Right lobe of liver (tissue), 6 donors: ENCODE data around the gene GAREM1. TPM values are rescaled to one million over a fixed set of nuclear protein-coding genes. Genes with fewer than 3 reads are reported as not detected.
A peak's percentile ranks its signal among the peaks of the same experiment; 100 is the strongest.

ENCODE experiments used
- ATAC-seq, 4 donors: fragments of 200-7000 bp; cut with Tn5 transposase; one replicate each; pipeline ENCODE4 v1.9.1; 2020; ENCODE audit warnings: mild to moderate bottlenecking in 4 of 4, moderate library complexity in 4 of 4
- DNase-seq, 3 donors: peaks; one replicate each; pipeline ENCODE4 v3.0.0-alpha.2; 2020
- H3K27ac ChIP-seq, 3 donors: fragments of 200-600 bp; one replicate each; pipeline ENCODE4 v1.8.0; 2022
- H3K27me3 ChIP-seq, 2 donors: fragments of 200-600 bp; one replicate each; pipeline ENCODE4 v1.8.0; 2022
- H3K36me3 ChIP-seq, 4 donors: fragments of 200-600 bp; sonication (generic) in 1 of 4; one replicate each; pipeline versions ENCODE4 v1.5.1 to v1.8.0; 2017 to 2022; ENCODE audit warnings: control low read depth in 1 of 4
- H3K4me1 ChIP-seq, 4 donors: fragments of 200-600 bp; sonication (generic) in 1 of 4; one replicate each; pipeline versions ENCODE4 v1.5.1 to v1.8.0; 2017 to 2022; ENCODE audit warnings: control low read depth in 1 of 4
- H3K4me3 ChIP-seq, 3 donors: fragments of 200-600 bp; one replicate each; pipeline ENCODE4 v1.8.0; 2022
- H3K9me3 ChIP-seq, 4 donors: fragments of 200-600 bp; sonication (generic) in 1 of 4; one replicate each; pipeline versions ENCODE4 v1.5.1 to v1.8.0; 2017 to 2022; ENCODE audit warnings: control low read depth in 1 of 4
- POLR2A ChIP-seq: fragments of 450-650 bp; IDR thresholded peaks from one replicate; pipeline ENCODE4 v1.6.1; 2017; ENCODE audit warnings: antibody characterized with exemption, mild to moderate bottlenecking
- WGBS: methylation state at CpG from one replicate; pipeline ENCODE4 v1.1.6; 2018; ENCODE audit warnings: low coverage, low lambda C conversion rate; ENCODE audit not compliant: insufficient coverage; ENCODE audit errors: missing lambda C conversion rate; 5-methylcytosine and 5-hydroxymethylcytosine counted together
- intact Hi-C, 2 donors: fragments of 100-400 bp; cut with DNase I; formaldehyde crosslinking; loops; one replicate each; pipeline versions ENCODE4 v1.11.2 to v1.14.1; 2022
- total RNA-seq, 6 experiments: library from RNA; depleted of rRNA in 2 of 6; stranded (reverse); fragments of >200 nt in 2 of 6; fragmentation: NEBNext Ultra II Directional in 3 of 6; extraction: Animal tissue kit (Norgen Biotek cat#: 25700) in 3 of 6; gene quantifications; one replicate each; pipeline versions ENCODE4 v1.1.0 to v1.2.4, GENCODE V29; 2016 to 2023
- TF ChIP-seq, protein P1 (sequence below), 4 donors: fragments of 200-600 bp in 3 of 4; fragments of 450-650 bp in 1 of 4; IDR thresholded peaks; one replicate each; pipeline versions ENCODE4 v1.5.1 to v1.8.0; 2016 to 2022; ENCODE audit warnings: antibody characterized with exemption in 4 of 4, mild to moderate bottlenecking in 2 of 4
- donor health status: DM: no; HTN: yes; CAD: no.
- donor health status: DM: no; HTN: no; CAD: no.
- donor health status: DM: no; HTN: no; CAD: no.
- donor health status: DM: no; HTN: yes; CAD: no.
- donor health status: DM: no; HTN: yes; CAD: no.

The GAREM1 gene
- total RNA-seq, 6 experiments from 2014 or later: 5.5 to 11.3 (median 6.6) TPM

DNA sequence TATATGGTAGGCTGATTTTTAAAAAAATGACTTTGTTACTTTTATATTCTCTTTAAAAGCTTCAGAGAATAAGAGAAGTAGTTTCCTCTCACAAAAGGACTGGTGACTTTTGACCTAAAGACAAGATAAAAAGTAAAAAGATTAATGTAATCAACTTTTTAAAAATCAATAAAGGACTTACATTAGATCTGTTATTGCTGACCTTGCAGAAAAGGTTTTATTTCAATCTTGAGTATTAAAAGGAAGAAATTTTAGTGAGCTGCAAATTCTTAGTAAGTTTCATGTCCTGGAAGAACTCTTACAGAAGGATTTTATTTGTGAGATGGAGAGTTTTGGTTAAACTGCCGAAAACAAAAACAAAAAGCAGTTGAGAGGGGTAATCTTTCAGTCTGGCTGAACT is 2.2 kb upstream of the GAREM1 start:
- 0% methylated on average over 1 of the region's 1 CpG for WGBS
- ATAC-seq (no peak), DNase-seq (no peak)
- Histone ChIP-seq H3K36me3 (no peaks in the 10 kb centered on the region), H3K27me3 (no peaks in the 10 kb centered on the region), H3K4me1 (peaks cover 0 to 4% (median 0%) of the 10 kb centered on the region in 4 donors), H3K9me3 (no peaks in the 10 kb centered on the region), H3K4me3 (no peak overlapping the region), H3K27ac (no peak overlapping the region)
- intact Hi-C loops: loop anchor here in 1 of 2 donors (10.0 kb wide), 1 partner anchor 198 kb away; no protein-coding TSS in a partner anchor
- no peak for TF ChIP-seq POLR2A
- TF ChIP-seq, protein P1, sequence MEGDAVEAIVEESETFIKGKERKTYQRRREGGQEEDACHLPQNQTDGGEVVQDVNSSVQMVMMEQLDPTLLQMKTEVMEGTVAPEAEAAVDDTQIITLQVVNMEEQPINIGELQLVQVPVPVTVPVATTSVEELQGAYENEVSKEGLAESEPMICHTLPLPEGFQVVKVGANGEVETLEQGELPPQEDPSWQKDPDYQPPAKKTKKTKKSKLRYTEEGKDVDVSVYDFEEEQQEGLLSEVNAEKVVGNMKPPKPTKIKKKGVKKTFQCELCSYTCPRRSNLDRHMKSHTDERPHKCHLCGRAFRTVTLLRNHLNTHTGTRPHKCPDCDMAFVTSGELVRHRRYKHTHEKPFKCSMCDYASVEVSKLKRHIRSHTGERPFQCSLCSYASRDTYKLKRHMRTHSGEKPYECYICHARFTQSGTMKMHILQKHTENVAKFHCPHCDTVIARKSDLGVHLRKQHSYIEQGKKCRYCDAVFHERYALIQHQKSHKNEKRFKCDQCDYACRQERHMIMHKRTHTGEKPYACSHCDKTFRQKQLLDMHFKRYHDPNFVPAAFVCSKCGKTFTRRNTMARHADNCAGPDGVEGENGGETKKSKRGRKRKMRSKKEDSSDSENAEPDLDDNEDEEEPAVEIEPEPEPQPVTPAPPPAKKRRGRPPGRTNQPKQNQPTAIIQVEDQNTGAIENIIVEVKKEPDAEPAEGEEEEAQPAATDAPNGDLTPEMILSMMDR (IDR thresholded peaks at IDR 0.05): no peak

DNA sequence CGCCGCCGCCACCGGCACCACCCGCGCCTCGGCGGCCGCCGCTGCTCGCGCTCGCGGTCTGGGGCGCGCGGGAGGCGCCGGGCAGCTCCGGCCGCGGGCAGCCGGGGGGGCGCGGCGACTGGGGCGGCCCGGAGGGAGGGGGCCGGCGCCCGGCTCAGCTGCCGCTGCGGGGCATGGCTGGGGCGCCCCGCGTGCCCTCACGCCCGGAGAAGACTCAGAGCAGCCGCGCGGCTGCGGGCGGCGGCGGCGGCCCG is 295 bp downstream of the GAREM1 start:
- DNase-seq: no peak

DNA sequence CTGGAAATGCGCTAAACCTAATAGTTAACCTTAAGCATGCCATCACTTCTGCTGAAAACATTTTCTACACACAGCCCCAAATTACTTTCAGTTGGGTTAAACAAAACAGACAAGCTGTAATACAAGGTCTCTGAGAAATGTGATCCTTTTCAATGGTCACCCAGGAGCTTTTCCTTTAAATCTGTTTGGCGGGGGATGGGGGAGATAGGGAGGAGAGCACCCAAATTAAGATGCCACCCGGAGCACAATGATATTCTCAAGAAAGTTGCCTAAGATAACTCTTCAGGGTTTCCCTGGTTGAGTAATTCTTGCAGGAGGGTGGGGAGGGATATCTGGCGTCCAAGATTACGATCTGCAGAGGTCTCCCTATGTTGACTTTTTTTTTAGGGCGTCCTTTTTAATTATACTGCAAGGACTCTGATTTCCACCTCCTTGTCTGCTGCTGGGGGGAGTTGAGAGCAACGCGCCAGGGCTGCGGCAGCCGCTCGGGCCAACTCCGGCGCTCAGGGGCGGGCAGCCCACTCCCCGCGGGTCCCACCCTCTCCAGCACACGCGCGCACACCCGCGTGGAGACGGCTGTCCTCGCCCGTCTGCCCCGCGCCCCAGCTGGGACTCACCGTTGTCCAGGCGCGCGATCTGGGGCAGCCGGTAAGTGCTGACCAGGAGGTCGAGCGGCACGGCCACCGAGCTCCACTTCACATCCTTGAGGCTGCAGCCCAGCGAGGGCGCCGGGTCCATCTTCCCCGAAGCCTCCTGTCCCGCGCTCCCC is 807 bp downstream of the GAREM1 start:
- H3K4me1 ChIP-seq: peaks cover 0 to 18% (median 6%) of the 10 kb centered on the region in 4 donors
- DNase-seq: peak; percentile 42 to 70 (median 57)
- H3K27me3 ChIP-seq: no peaks in the 10 kb centered on the region
- H3K9me3 ChIP-seq: no peaks in the 10 kb centered on the region
- H3K4me3 ChIP-seq: peak overlapping the region; percentile 69 to 73 (median 73)
- H3K36me3 ChIP-seq: no peaks in the 10 kb centered on the region
- intact Hi-C loops: loop anchor here in 1 of 2 donors (10.0 kb wide), 1 partner anchor 195 kb away; no protein-coding TSS in a partner anchor
- no peak for TF ChIP-seq POLR2A
- TF ChIP-seq, protein P1 (IDR thresholded peaks at IDR 0.05): no peak
- ATAC-seq: peak; percentile 1 to 12 (median 6)
- WGBS: 0% methylated on average over 11 of the region's 41 CpGs
- peak overlapping the region in 2 of 3 donors; percentile 81 to 89 for H3K27ac ChIP-seq

More for the DNA sequence above, 295 bp downstream of the GAREM1 start:
- peak overlapping the region in 2 of 3 donors; percentile 81 to 89 for H3K27ac ChIP-seq
- H3K36me3 ChIP-seq: no peaks in the 10 kb centered on the region
- TF ChIP-seq, protein P1 (IDR thresholded peaks at IDR 0.05): no peak
- H3K9me3 ChIP-seq: no peaks in the 10 kb centered on the region
- no CpG with 5 or more reads among the region's 47 CpGs for WGBS
- no peaks in the 10 kb centered on the region for H3K27me3 ChIP-seq
- no peak for ATAC-seq
- peaks cover 0 to 13% (median 4%) of the 10 kb centered on the region in 4 donors for H3K4me1 ChIP-seq
- intact Hi-C loops: loop anchor here in 1 of 2 donors (10.0 kb wide), 1 partner anchor 196 kb away; no protein-coding TSS in a partner anchor
- peak overlapping the region; percentile 69 to 73 (median 73) for H3K4me3 ChIP-seq

DNA sequence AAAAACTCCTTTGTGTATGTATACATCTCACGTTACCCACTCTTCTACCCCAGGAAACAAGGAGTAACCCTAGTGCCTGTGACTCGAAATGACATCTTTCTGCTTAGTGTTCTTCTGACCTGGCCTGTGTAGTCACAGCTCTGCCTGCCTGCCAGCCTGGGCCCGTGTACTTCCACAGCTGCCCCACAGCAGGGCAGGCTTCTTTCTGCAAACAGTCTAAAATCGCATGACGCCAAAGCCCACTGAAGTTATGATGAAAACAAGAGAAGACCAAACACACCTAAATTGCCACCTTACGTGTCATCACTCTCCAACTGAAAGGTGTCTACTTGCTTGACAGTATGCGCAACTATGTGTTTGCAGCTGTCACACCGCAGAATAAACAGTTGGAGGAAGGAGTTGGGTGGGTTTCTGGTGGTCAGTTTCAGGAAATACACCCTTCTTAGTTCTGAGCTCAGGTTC is 1.5 kb downstream of the GAREM1 start:
- peak; percentile 45 to 51 (median 48) for ATAC-seq
- WGBS: 11% methylated on average over 8 of the region's 8 CpGs

More for the DNA sequence above, 1.5 kb downstream of the GAREM1 start:
- H3K36me3 ChIP-seq: no peaks in the 10 kb centered on the region
- H3K4me3 ChIP-seq: peak overlapping the region; percentile 69 to 73 (median 73)
- intact Hi-C loops: no loop called here
- H3K27me3 ChIP-seq: no peaks in the 10 kb centered on the region
- no peaks in the 10 kb centered on the region for H3K9me3 ChIP-seq
- TF ChIP-seq, protein P1 (IDR thresholded peaks at IDR 0.05): peak in 3 of 4 donors; percentile 24 to 27 (median 26)
- peak; percentile 54 for TF ChIP-seq POLR2A
- H3K4me1 ChIP-seq: peaks cover 0 to 18% (median 6%) of the 10 kb centered on the region in 4 donors
- peak; percentile 56 to 75 (median 71) for DNase-seq
- peak overlapping the region in 2 of 3 donors; percentile 81 to 89 for H3K27ac ChIP-seq
